Thoracic aorta (tissue), 2 donors: ENCODE measurements around the gene CFAP58. TPM values are rescaled to one million over a fixed set of nuclear protein-coding genes. Genes with fewer than 3 reads are reported as not detected.

Source experiments
- ATAC-seq: fragments of 150-250 bp; one replicate; pipeline ENCODE4 v1.8.0; 2017; ENCODE audit warnings: low read depth; ENCODE audit not compliant: insufficient number of reproducible peaks, low FRiP score
- DNase-seq: peaks from one replicate; pipeline ENCODE4 v3.0.0-alpha.2; 2020; ENCODE audit warnings: low spot score
- H3K27ac ChIP-seq, 2 donors: fragments of 200-600 bp; sonication (generic); 1 replicate in 1 of 2; 2 replicates in 1 of 2; pipeline ENCODE4 v1.5.1; 2016; ENCODE audit warnings: mild to moderate bottlenecking in 2 of 2, moderate library complexity in 2 of 2
- H3K27me3 ChIP-seq: fragments of 200-600 bp; sonication (generic); replicated peaks from 2 replicates; pipeline ENCODE4 v1.6.0; 2016; ENCODE audit warnings: mild to moderate bottlenecking; ENCODE audit not compliant: insufficient read depth
- H3K36me3 ChIP-seq: fragments of 200-600 bp; sonication (generic); one replicate; pipeline ENCODE4 v1.5.1; 2016
- H3K4me1 ChIP-seq, 2 donors: fragments of 200-600 bp; sonication (generic); 1 replicate in 1 of 2; 2 replicates in 1 of 2; pipeline versions ENCODE4 v1.5.1 to v1.6.0; 2016; ENCODE audit warnings: low read depth in 2 of 2, mild to moderate bottlenecking in 1 of 2; ENCODE audit not compliant: control insufficient read depth in 1 of 2
- H3K4me3 ChIP-seq: fragments of 200-600 bp; sonication (generic); 2 replicates; pipeline ENCODE4 v1.5.1; 2016; ENCODE audit warnings: mild to moderate bottlenecking
- H3K9me3 ChIP-seq: fragments of 200-600 bp; sonication (generic); 2 replicates; pipeline ENCODE4 v1.5.1; 2016
- total RNA-seq, 2 donors: library from RNA; depleted of rRNA; stranded (reverse); fragments of >200 nt; gene quantifications; one replicate each; pipeline versions ENCODE4 v1.1.0 to v1.2.3, GENCODE V29; 2016
- TF ChIP-seq, protein P1 (sequence below): fragments of 200-600 bp; sonication (generic); IDR thresholded peaks from one replicate; pipeline ENCODE4 v1.5.1; 2019; ENCODE audit warnings: antibody characterized with exemption

The CFAP58 gene
- total RNA-seq, 2 donors from 2014 or later: 0.35 to 0.68 TPM

DNA sequence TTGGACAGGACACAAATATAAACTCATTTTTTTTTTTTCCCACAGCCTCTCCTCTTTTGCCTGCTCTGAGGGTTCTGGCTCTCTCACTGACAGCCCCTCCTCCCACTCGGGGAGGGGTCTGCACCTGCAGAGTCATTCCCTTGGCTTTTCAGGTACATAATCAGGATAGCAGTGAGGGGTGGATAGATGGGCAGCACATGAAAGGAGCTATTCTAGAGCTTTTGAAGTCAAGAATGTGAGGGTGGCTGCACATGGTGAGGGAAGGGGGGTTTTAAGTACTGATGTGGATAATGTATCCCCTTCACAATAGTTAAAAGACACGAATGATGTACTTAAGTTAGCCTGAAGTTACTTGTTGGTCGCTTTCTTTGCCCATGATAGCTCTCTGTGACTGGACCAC lies 76.2 kb downstream of the CFAP58 start:
- Histone ChIP-seq H3K27ac (no peak overlapping the region), H3K4me3 (no peak overlapping the region), H3K27me3 (no peaks in the 10 kb centered on the region), H3K4me1 (no peaks in the 10 kb centered on the region), H3K9me3 (no peaks in the 10 kb centered on the region), H3K36me3 (no peaks in the 10 kb centered on the region)
- DNase-seq: no peak
- TF ChIP-seq, protein P1, sequence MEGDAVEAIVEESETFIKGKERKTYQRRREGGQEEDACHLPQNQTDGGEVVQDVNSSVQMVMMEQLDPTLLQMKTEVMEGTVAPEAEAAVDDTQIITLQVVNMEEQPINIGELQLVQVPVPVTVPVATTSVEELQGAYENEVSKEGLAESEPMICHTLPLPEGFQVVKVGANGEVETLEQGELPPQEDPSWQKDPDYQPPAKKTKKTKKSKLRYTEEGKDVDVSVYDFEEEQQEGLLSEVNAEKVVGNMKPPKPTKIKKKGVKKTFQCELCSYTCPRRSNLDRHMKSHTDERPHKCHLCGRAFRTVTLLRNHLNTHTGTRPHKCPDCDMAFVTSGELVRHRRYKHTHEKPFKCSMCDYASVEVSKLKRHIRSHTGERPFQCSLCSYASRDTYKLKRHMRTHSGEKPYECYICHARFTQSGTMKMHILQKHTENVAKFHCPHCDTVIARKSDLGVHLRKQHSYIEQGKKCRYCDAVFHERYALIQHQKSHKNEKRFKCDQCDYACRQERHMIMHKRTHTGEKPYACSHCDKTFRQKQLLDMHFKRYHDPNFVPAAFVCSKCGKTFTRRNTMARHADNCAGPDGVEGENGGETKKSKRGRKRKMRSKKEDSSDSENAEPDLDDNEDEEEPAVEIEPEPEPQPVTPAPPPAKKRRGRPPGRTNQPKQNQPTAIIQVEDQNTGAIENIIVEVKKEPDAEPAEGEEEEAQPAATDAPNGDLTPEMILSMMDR: no peak
- ATAC-seq: no peak

DNA sequence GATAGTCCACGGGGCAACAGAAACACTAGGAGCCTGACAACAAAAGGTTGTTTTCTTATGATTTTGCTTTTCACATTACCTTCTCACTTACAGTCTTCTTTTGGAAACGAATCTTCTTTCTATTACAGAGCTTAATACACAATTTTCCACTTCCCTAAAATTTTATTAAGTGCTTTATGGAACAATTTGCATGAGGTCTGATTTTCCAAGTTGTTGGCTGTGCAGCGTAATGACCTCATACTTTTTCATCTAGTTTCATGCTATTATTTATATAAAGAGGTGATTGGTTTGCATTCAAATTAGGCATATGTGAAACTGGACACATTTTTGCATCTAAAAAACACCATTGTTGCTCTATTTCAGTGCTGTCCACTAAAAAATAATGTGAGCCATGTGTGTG lies 76.7 kb downstream of the CFAP58 start:
- H3K27ac ChIP-seq: no peak overlapping the region
- DNase-seq: no peak
- H3K4me3 ChIP-seq: no peak overlapping the region
- no peaks in the 10 kb centered on the region for H3K9me3 ChIP-seq
- H3K36me3 ChIP-seq: no peaks in the 10 kb centered on the region
- H3K27me3 ChIP-seq: no peaks in the 10 kb centered on the region
- no peak for ATAC-seq
- no peaks in the 10 kb centered on the region for H3K4me1 ChIP-seq
- TF ChIP-seq, protein P1: no peak

DNA sequence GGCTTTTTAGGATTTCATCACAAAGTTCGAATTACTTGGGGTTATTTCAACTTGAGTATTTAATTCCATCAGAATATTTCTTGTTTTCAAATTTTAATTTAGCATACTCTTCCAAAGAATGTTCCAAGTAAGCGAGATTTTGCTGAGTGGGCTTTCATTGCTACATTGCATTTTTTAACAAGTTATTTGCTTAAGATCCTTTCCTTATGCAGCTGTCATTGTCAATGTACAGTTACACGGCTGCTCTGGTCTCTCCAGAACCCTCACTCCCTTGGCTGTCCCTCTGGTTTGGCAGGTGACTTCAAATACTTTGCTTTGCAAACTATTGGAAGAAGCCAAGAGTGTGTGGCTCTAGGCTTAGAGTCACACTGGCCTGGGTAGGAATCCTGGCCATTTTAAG lies 80.0 kb downstream of the CFAP58 start:
- Histone ChIP-seq H3K27ac (no peak overlapping the region), H3K36me3 (no peaks in the 10 kb centered on the region), H3K4me1 (no peaks in the 10 kb centered on the region), H3K9me3 (no peaks in the 10 kb centered on the region), H3K27me3 (no peaks in the 10 kb centered on the region), H3K4me3 (no peak overlapping the region)
- ATAC-seq: no peak
- DNase-seq: no peak
- TF ChIP-seq, protein P1: no peak

DNA sequence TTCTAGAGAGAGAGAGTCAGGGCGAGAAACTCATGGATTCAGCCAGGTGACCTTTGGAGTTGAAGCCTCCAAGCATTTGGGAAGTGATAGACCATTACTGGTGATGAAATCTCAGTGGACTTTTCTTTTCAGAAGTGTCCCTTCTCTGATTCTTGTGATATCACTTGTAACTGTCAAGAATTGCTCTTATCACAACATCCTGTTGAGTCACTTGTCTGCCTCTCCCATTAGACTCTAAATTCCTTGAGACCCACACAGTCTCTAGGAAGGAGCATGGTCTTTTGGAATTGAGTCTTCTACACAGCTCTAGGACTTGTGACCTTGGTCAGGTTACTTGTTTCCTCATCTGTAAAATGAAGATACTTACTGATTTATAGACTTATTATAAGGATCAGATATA lies 81.0 kb downstream of the CFAP58 start:
- no peak for ATAC-seq
- no peaks in the 10 kb centered on the region for H3K27me3 ChIP-seq
- no peaks in the 10 kb centered on the region for H3K36me3 ChIP-seq
- TF ChIP-seq, protein P1: no peak
- no peaks in the 10 kb centered on the region for H3K4me1 ChIP-seq
- no peak for DNase-seq
- H3K9me3 ChIP-seq: no peaks in the 10 kb centered on the region
- no peak overlapping the region for H3K4me3 ChIP-seq
- H3K27ac ChIP-seq: no peak overlapping the region

DNA sequence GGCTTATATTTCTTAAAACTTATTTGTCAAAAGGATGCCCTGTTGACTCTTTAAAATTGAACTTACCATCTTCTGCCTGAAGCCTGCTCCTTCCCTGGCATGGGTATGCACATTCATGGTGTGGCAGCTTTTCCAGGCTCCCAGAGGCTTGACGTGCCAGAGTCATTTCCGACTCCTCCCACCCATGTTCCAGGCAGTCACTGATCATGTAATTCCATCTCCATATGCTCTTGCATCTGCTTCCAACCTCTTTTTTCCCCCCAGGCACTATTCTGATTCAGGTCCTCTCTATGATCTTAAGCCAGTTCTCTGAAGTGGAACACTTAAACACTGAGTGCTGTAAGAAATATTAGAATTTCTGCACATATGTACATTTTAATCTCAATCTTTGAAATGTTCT lies 82.2 kb downstream of the CFAP58 start:
- DNase-seq (no peak), ATAC-seq (no peak)
- H3K27ac ChIP-seq: no peak overlapping the region
- no peaks in the 10 kb centered on the region for H3K27me3 ChIP-seq
- no peaks in the 10 kb centered on the region for H3K4me1 ChIP-seq
- no peaks in the 10 kb centered on the region for H3K9me3 ChIP-seq
- TF ChIP-seq, protein P1: no peak
- no peaks in the 10 kb centered on the region for H3K36me3 ChIP-seq
- H3K4me3 ChIP-seq: no peak overlapping the region
